Ascending aorta (tissue), 2 donors: ENCODE results near the gene ZFYVE9. TPM values are rescaled to one million over a fixed set of nuclear protein-coding genes. Genes with fewer than 3 reads are reported as not detected.

Experiments
- DNase-seq, 2 donors: peaks; one replicate each; pipeline ENCODE4 v3.0.0-alpha.2; 2019; ENCODE audit warnings: low spot score in 2 of 2
- H3K27ac ChIP-seq, 2 donors: fragments of 200-600 bp; sonication (generic); one replicate each; pipeline ENCODE4 v1.5.1; 2016 to 2017; ENCODE audit warnings: mild to moderate bottlenecking in 1 of 2
- H3K27me3 ChIP-seq: fragments of 200-600 bp; sonication (generic); one replicate; pipeline ENCODE4 v1.5.1; 2017
- H3K36me3 ChIP-seq, 2 donors: fragments of 200-600 bp; sonication (generic); one replicate each; pipeline ENCODE4 v1.5.1; 2016
- H3K4me1 ChIP-seq, 2 donors: fragments of 200-600 bp; sonication (generic); one replicate each; pipeline ENCODE4 v1.5.1; 2016 to 2017; ENCODE audit warnings: mild to moderate bottlenecking in 1 of 2
- H3K4me3 ChIP-seq, 2 donors: fragments of 200-600 bp; sonication (generic); one replicate each; pipeline ENCODE4 v1.5.1; 2016 to 2017; ENCODE audit warnings: mild to moderate bottlenecking in 1 of 2
- H3K9me3 ChIP-seq, 2 donors: fragments of 200-600 bp; sonication (generic); one replicate each; pipeline ENCODE4 v1.5.1; 2016
- intact Hi-C: fragments of 100-400 bp; cut with DNase I; formaldehyde crosslinking; loops from one replicate; pipeline ENCODE4 v1.15.1; 2023
- total RNA-seq: library from RNA; depleted of rRNA; stranded (reverse); fragments of >200 nt; gene quantifications from one replicate; pipeline ENCODE4 v1.1.0, GENCODE V29; 2016
- TF ChIP-seq, protein P1 (sequence below), 3 experiments: fragments of 200-600 bp in 2 of 3; fragments of 450-650 bp in 1 of 3; sonication (generic) in 2 of 3; IDR thresholded peaks; one replicate each; pipeline ENCODE4 v1.5.1; 2016 to 2019; ENCODE audit warnings: antibody characterized with exemption in 3 of 3, mild to moderate bottlenecking in 1 of 3, moderate library complexity in 1 of 3

The ZFYVE9 gene
- total RNA-seq, 1 donor from 2014 or later, result 8.1 TPM

DNA sequence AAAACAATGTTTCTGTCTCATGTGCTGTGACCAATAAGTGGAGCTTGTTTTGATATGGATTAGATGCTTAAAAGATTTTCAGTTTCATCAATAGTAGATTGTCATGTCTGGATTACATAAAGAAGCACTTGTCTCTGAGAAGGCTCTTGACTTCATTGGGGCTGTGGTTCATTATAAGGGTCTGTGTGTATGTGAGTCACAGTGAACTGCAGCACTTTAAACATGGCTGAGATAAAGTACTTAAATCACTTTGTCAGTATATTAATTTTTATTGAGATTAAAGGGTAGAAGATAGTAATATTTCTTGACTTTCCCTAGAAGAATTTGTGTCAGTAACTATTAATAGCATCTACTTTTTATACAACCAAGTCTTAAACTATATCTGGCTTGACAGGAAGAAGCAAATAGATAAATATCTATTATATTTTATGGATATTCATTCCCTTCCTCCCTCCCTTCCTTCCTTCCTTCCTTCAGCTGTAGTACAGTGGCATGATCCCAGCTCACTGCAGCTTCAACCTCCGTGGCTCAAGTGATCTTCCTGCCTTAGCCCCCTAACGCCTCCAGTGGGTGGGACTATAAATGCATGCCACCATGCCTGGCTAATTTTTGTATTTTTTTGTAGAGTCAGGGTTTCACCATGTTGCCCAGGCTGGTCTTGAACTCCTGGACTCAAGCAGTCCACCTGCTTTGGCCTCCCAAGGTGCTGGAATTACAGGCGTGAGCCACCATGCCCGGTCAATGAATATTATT, 48.8 kb downstream of the ZFYVE9 start:
- DNase-seq, result no peak
- H3K4me3 ChIP-seq, result no peak overlapping the region
- no peaks in the 10 kb centered on the region for H3K27me3 ChIP-seq
- no peaks in the 10 kb centered on the region for H3K36me3 ChIP-seq
- H3K27ac ChIP-seq, result no peak overlapping the region
- TF ChIP-seq, protein P1, sequence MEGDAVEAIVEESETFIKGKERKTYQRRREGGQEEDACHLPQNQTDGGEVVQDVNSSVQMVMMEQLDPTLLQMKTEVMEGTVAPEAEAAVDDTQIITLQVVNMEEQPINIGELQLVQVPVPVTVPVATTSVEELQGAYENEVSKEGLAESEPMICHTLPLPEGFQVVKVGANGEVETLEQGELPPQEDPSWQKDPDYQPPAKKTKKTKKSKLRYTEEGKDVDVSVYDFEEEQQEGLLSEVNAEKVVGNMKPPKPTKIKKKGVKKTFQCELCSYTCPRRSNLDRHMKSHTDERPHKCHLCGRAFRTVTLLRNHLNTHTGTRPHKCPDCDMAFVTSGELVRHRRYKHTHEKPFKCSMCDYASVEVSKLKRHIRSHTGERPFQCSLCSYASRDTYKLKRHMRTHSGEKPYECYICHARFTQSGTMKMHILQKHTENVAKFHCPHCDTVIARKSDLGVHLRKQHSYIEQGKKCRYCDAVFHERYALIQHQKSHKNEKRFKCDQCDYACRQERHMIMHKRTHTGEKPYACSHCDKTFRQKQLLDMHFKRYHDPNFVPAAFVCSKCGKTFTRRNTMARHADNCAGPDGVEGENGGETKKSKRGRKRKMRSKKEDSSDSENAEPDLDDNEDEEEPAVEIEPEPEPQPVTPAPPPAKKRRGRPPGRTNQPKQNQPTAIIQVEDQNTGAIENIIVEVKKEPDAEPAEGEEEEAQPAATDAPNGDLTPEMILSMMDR (IDR thresholded peaks at IDR 0.05), result no peak
- peaks cover 0 to 3% of the 10 kb centered on the region in 2 donors for H3K4me1 ChIP-seq
- H3K9me3 ChIP-seq, result no peaks in the 10 kb centered on the region
- intact Hi-C loops, result no loop called here

DNA sequence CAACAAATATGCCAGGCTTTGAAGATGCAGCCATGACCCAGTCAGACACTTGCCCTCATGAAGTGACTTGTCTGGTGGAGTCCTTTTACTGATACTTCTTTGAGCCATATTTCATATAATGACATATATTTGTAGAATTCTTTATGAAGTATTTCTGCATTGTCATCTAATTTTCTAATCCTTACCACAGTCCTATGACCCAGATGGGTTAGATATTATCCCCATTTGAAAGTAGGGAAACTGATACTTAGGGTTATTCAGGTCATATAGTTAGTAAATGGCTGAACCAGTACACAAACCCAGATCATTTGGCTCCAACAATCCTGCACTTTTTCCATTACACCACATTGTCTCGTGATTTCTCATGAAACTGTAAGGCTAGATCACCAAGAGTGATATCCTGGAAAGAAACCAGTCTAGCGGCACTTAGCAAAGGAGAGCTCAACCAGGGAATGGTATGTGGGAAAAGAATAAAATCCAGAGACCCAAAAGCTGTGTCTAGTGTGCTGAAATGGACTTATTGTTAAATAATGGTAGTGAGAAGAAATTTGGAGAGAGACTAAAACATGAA, 49.6 kb downstream of the ZFYVE9 start:
- Histone ChIP-seq H3K4me1 (no peaks in the 10 kb centered on the region), H3K4me3 (no peak overlapping the region), H3K27me3 (no peaks in the 10 kb centered on the region), H3K36me3 (no peaks in the 10 kb centered on the region), H3K27ac (no peak overlapping the region), H3K9me3 (no peaks in the 10 kb centered on the region)
- intact Hi-C loops, result no loop called here
- DNase-seq, result no peak
- TF ChIP-seq, protein P1 (IDR thresholded peaks at IDR 0.05), result no peak

DNA sequence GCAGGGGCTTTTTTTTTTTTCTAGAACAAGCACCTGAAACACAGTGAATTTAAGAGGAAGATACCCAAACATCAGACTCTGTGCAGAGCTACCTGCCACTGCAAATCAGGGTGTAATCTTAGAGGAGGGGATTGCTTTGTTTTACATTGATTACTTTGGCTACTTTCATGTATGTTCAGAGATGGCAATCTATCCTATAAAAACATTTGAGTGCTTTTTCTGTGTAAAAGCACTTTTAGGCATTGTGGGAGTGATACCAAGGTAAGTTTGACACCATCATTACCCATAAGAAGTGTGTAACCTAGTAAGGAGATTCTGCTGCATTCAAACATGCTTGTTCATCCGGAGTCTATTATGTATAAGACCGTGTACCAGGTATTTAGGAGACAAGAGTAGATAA, 50.1 kb downstream of the ZFYVE9 start:
- no peak overlapping the region for H3K27ac ChIP-seq
- TF ChIP-seq, protein P1 (IDR thresholded peaks at IDR 0.05), result no peak
- H3K4me3 ChIP-seq, result no peak overlapping the region
- no peaks in the 10 kb centered on the region for H3K27me3 ChIP-seq
- intact Hi-C loops, result no loop called here
- H3K9me3 ChIP-seq, result no peaks in the 10 kb centered on the region
- no peaks in the 10 kb centered on the region for H3K4me1 ChIP-seq
- no peaks in the 10 kb centered on the region for H3K36me3 ChIP-seq
- DNase-seq, result no peak

DNA sequence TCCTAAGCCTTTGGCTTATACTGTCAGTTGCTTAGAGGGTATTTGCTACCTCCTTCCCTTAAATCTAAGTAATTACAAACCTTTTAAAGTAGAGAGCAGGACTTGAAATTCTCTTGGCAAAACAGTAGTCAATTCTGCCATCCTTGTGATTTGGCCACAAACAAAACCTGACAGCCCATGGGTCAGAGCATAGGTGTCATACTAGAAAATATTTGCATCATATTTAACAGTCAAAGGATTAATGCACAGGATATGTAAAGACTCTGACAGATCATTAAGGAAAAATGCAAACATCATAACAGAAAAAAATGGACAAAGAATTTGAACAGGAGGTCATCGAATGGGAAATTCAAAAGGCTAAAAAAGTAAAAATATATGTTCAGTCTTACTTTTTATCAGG, 50.5 kb downstream of the ZFYVE9 start:
- H3K36me3 ChIP-seq, result no peaks in the 10 kb centered on the region
- H3K4me1 ChIP-seq, result no peaks in the 10 kb centered on the region
- intact Hi-C loops, result no loop called here
- H3K4me3 ChIP-seq, result no peak overlapping the region
- DNase-seq, result no peak
- H3K9me3 ChIP-seq, result no peaks in the 10 kb centered on the region
- TF ChIP-seq, protein P1 (IDR thresholded peaks at IDR 0.05), result no peak
- H3K27me3 ChIP-seq, result no peaks in the 10 kb centered on the region
- no peak overlapping the region for H3K27ac ChIP-seq

DNA sequence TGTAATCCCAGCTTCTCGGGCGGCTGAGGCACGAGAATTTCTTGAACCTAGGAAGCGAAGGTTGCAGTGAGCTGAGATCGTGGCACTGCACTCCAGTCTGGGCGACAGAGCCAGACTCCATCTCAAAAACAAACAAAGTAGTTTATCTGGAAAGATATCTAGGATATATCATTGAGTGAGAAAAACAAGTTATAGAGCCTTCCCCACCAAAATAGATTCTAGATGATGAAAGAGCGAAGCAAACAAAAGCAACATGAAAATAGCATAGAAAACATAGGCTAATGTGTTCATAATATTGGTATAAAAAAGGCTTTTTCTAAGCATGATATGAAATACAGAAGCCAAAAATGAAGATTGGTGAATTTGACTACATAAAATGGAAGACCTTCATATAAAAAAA, 52.1 kb downstream of the ZFYVE9 start:
- Histone ChIP-seq H3K4me1 (no peaks in the 10 kb centered on the region), H3K27me3 (no peaks in the 10 kb centered on the region), H3K36me3 (no peaks in the 10 kb centered on the region), H3K9me3 (peaks cover 0 to 3% of the 10 kb centered on the region in 2 donors), H3K4me3 (no peak overlapping the region), H3K27ac (no peak overlapping the region)
- no peak for DNase-seq
- TF ChIP-seq, protein P1 (IDR thresholded peaks at IDR 0.05), result no peak
- intact Hi-C loops, result no loop called here
